Mesenteric fat pad (tissue), 1 donor: Measurements from ENCODE around the gene TBC1D30. TPM values are rescaled to one million over a fixed set of nuclear protein-coding genes. Genes with fewer than 3 reads are reported as not detected.
"Not testable (repeated sequence)": the region's sequence is repeated elsewhere in the genome, so short reads cannot be mapped to it uniquely, and the experiment has no call there.

ENCODE experiments used
- DNase-seq: peaks from one replicate; pipeline ENCODE4 v3.0.0-alpha.2; 2020; ENCODE audit warnings: low spot score
- long read RNA-seq: library from polyadenylated mRNA; unstranded; transcript quantifications from one replicate; pipeline ENCODE4 v2.0.0, GENCODE V29; 2020
- total RNA-seq: library from RNA; stranded (reverse); fragmentation: NEBNext Ultra II Directional; extraction: Animal tissue kit (Norgen Biotek cat#: 25700); gene quantifications from one replicate; pipeline ENCODE4 v1.2.1, GENCODE V29; 2021
- donor health status: DM: yes; HTN: yes; CAD: no.

TBC1D30 gene, protein sequence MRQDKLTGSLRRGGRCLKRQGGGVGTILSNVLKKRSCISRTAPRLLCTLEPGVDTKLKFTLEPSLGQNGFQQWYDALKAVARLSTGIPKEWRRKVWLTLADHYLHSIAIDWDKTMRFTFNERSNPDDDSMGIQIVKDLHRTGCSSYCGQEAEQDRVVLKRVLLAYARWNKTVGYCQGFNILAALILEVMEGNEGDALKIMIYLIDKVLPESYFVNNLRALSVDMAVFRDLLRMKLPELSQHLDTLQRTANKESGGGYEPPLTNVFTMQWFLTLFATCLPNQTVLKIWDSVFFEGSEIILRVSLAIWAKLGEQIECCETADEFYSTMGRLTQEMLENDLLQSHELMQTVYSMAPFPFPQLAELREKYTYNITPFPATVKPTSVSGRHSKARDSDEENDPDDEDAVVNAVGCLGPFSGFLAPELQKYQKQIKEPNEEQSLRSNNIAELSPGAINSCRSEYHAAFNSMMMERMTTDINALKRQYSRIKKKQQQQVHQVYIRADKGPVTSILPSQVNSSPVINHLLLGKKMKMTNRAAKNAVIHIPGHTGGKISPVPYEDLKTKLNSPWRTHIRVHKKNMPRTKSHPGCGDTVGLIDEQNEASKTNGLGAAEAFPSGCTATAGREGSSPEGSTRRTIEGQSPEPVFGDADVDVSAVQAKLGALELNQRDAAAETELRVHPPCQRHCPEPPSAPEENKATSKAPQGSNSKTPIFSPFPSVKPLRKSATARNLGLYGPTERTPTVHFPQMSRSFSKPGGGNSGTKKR
- total RNA-seq: 5.9 TPM
- long read RNA-seq, partial matches to known transcripts: 0 of 2 reads
- long read RNA-seq, other reads (novel, unspliced or antisense): 2 of 2 reads

- DNase-seq: no peak
These were observed at the start of gene TBC1D30 for GRCh38 chr12:64824500-64825142. Gene TBC1D30 (plus strand): TSS chr12:64824647. CDS start chr12:64824880, 233 bp downstream.

DNA sequence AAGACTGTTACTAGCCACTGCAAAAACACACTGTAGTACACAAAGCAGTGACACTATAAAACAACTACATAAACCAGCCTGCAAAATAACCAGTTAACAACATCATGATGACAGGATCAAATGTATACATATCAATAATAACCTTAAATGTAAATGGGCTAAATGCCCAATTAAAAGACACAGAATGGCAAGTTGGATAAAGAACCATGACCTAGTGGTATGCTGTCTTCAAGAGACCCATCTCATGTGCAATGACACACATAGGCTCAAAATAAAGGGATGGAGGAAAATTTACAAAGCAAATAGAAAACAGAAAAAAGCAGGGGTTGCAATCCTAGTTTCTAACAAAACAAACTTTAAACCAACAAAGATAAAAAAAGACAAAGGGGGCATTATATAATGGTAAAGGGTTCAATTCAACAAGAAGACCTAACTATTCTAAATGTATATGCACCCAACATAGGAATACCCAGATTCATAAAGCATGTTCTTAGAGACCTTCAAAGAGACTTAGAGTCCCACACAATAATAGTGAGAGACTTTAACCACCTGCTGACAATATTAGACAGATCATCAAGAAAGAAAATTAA lies 49.2 kb upstream of the TBC1D30 start:
- not testable (repeated sequence) for DNase-seq

DNA sequence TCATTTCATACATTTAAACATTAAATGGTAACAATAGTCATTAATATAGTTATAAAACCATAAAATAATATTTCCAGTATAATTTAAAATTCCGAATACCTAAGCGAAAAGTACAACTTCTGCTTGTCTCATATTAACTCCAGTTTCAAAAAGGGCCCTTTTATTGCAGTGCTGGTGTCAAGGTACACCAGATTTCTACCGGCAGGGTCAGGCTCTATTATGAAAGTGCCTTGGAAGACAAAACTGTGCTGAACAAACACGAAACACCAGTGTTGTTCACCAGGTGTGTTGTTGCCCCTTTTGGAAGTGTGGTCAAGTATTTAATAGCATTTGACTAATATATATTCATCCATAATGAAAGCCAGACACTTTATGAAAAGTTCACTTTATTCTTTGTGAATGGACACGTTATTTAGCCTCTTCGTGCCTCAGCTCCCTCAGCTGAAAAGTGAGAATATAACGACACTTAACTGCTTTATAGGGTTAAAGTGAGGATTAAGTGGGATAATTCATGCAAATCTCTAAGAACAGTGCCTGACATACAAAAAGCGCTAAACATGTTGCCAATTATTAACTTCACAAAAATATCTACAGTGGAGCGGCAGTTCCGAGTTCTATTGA lies 45.0 kb upstream of the TBC1D30 start:
- no peak for DNase-seq

- no peak for DNase-seq
These were observed 44.3 kb upstream of the TBC1D30 start for GRCh38 chr12:64780132-64780530.

- DNase-seq: peak; percentile 92
These were observed 43.7 kb upstream of the TBC1D30 start for GRCh38 chr12:64780531-64781279.

GRCh38 chr12:64781280-64782190 lies 42.9 kb upstream of the TBC1D30 start:
- DNase-seq: no peak

DNA sequence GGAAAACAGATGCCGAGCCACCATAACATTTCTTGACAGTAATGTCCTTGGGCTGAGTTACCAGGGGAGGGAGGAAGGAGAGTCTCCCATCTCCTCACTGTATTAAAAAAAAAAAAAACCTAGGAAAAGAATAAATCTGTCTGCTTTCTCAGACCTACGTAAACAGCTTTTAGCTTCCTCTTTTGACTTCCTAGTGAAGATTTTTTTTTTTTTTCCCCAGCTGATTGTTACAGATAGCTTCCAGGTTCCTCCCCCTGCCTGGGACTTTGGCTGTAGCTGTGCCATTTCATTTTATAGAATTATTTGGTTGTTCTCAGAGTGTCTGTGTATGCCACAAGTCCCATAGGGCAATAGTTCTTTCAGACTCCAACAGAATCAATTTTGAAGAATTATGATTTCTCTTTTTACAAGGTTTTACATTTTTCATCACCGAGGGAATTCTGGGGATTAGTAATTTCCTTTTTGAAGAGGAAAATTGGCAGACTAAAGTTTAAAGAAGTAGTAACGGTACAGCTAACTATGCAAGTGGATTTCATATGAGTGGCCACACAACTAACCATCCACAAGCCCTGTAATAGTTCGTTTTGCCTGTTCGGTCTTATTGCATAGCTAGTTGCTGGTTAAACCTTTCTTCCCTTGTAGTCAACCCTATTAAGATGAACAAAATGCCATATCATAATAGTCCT lies 42.1 kb upstream of the TBC1D30 start:
- no peak for DNase-seq

DNA sequence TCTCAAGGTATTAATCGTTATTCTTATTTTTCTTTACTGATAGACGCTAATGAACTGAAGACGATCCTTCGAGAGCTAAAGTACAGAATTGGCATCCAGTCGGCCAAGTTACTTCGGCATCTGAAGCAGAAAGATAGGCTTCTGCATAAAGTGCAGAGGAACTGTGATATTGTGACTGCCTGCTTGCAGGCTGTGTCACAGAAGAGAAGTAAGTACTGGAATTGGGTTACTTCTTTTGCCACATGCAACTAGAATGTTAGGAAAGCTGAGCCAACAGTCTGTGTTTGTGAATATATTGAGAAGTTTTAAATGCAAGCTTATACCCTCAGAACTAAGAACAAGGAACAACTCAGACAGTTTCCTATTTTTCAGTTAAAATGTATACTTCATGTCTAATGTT lies 38.6 kb upstream of the TBC1D30 start:
- no peak for DNase-seq

GRCh38 chr12:64790166-64790565 lies 34.3 kb upstream of the TBC1D30 start:
- no peak for DNase-seq

DNA sequence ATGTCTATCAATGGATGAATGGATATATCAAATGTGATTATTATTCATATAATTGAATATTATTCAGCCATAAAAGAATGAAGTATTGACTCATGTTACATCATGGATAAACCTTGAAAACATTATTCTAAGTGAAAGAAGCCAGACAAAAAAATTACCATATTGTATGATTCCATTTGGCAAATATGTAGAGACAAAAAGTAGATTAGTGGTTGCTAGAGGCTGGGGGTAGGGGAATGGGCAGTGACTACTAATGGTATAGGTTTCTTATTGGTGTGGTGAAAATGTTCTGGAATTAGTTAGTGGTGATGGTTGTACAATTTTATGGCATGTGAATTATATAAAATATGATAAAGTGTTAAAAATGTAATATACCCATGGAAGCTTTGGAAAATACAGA lies 33.4 kb upstream of the TBC1D30 start:
- no peak for DNase-seq

GRCh38 chr12:64792128-64792527 lies 32.3 kb upstream of the TBC1D30 start:
- DNase-seq: no peak

GRCh38 chr12:64793610-64794009 lies 30.8 kb upstream of the TBC1D30 start:
- no peak for DNase-seq

- no peak for DNase-seq
These were observed 30.1 kb upstream of the TBC1D30 start for GRCh38 chr12:64794305-64794704.

- no peak for DNase-seq
These were observed 28.1 kb upstream of the TBC1D30 start for GRCh38 chr12:64796205-64796845.

- DNase-seq: no peak
These were observed 27.3 kb upstream of the TBC1D30 start for GRCh38 chr12:64797156-64797555.

- no peak for DNase-seq
These were observed 26.3 kb upstream of the TBC1D30 start for GRCh38 chr12:64798165-64798564.

DNA sequence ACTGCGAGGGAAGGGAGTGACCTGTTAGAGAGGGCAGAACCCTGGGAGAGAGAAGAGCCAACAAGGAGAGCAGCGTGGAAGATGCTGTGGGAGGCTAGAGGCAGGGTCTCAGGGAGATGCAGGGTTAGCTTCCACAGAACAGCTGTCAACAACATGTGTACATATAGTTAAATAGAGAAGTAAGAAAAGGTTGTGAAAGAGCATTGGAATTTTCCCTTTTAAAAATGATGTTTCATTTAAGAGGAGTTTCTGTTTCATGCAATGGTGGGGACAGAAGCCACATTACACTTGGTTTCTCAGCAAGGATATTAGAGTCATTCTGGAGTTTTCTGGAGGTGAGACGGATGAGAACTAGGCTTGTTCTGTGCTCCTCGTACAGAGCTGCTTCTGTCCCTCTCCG lies 23.8 kb upstream of the TBC1D30 start:
- no peak for DNase-seq

- DNase-seq: no peak
These were observed 23.1 kb upstream of the TBC1D30 start for GRCh38 chr12:64801381-64801780.
